HTERT RPE-1 (cell line): ENCODE data around the gene TUT1.

Source experiments
- in situ Hi-C: fragments of 300-500 bp; cut with MboI; formaldehyde crosslinking; loops from 4 replicates; pipeline ENCODE4 v1.14.3; 2020; ENCODE audit warnings: low sequenced_read_pairs

Gene TUT1

GRCh38 chr11:62542750-62543567 lies 48.4 kb downstream of the TUT1 start:
- in situ Hi-C loops, result no loop called here

- in situ Hi-C loops, result no loop called here
Measured at GRCh38 chr11:62542111-62542745, 49.1 kb downstream of the TUT1 start.

- in situ Hi-C loops, result no loop called here
Measured at GRCh38 chr11:62540804-62541701, 50.3 kb downstream of the TUT1 start.

- in situ Hi-C loops, result no loop called here
Measured at GRCh38 chr11:62539238-62539925, 51.9 kb downstream of the TUT1 start.

GRCh38 chr11:62538470-62539237 lies 52.7 kb downstream of the TUT1 start:
- in situ Hi-C loops, result no loop called here

- in situ Hi-C loops, result no loop called here
Measured at GRCh38 chr11:62536301-62536957, 54.9 kb downstream of the TUT1 start.

GRCh38 chr11:62535802-62536201 lies 55.5 kb downstream of the TUT1 start:
- in situ Hi-C loops, result no loop called here

GRCh38 chr11:62534779-62535545 lies 56.4 kb downstream of the TUT1 start:
- in situ Hi-C loops, result no loop called here

GRCh38 chr11:62532096-62532495 lies 59.2 kb downstream of the TUT1 start:
- in situ Hi-C loops, result no loop called here
